Uterus (tissue), 2 donors: ENCODE data around the gene IL5.
"Not testable (repeated sequence)": the region's sequence is repeated elsewhere in the genome, so short reads cannot be mapped to it uniquely, and the experiment has no call there.

ENCODE experiments used
- CTCF ChIP-seq, 4 experiments: fragments of 200-600 bp in 2 of 4; fragments of 450-650 bp in 2 of 4; sonication (generic) in 2 of 4; IDR thresholded peaks; one replicate each; pipeline ENCODE4 v1.5.1; 2016 to 2019; ENCODE audit warnings: antibody characterized with exemption in 4 of 4, mild to moderate bottlenecking in 2 of 4, moderate library complexity in 1 of 4
- POLR2A ChIP-seq, 2 donors: fragments of 450-650 bp; IDR thresholded peaks; one replicate each; pipeline ENCODE4 v1.6.1; 2016; ENCODE audit warnings: antibody characterized with exemption in 2 of 2, mild to moderate bottlenecking in 1 of 2, moderate library complexity in 1 of 2

GRCh38 chr5:132584560-132584959 lies 41.2 kb upstream of the IL5 start:
- TF ChIP-seq CTCF, POLR2A (IDR thresholded peaks at IDR 0.05): not testable (repeated sequence)
